GM18526 (cell line): ENCODE data around the gene SPAG9.

ENCODE experiments used
- POLR2A ChIP-seq: IDR thresholded peaks from 3 replicates; pipeline ENCODE4 v1.6.1; 2011; ENCODE audit not compliant: insufficient read length; ENCODE audit errors: extremely low read depth

SPAG9 gene

GRCh38 chr17:50935221-50935995 lies 185.3 kb downstream of the SPAG9 start:
- no peak for TF ChIP-seq POLR2A

GRCh38 chr17:50934672-50935220 lies 185.9 kb downstream of the SPAG9 start:
- TF ChIP-seq POLR2A = no peak

GRCh38 chr17:50934161-50934560 lies 186.5 kb downstream of the SPAG9 start:
- TF ChIP-seq POLR2A = no peak

- TF ChIP-seq POLR2A = no peak
Observed at GRCh38 chr17:50931144-50931908, 189.3 kb downstream of the SPAG9 start.

GRCh38 chr17:50928646-50929045 lies 192.0 kb downstream of the SPAG9 start:
- no peak for TF ChIP-seq POLR2A

- no peak for TF ChIP-seq POLR2A
Observed at GRCh38 chr17:50927287-50927686, 193.4 kb downstream of the SPAG9 start.

GRCh38 chr17:50926523-50926922 lies 194.1 kb downstream of the SPAG9 start:
- TF ChIP-seq POLR2A = no peak

GRCh38 chr17:50925296-50925891 lies 195.3 kb downstream of the SPAG9 start:
- no peak for TF ChIP-seq POLR2A

GRCh38 chr17:50924800-50925199 lies 195.9 kb downstream of the SPAG9 start:
- TF ChIP-seq POLR2A = no peak

GRCh38 chr17:50924300-50924699 lies 196.4 kb downstream of the SPAG9 start:
- no peak for TF ChIP-seq POLR2A

- no peak for TF ChIP-seq POLR2A
Observed at GRCh38 chr17:50923611-50924010, 197.1 kb downstream of the SPAG9 start.

GRCh38 chr17:50922721-50923405 lies 197.8 kb downstream of the SPAG9 start:
- TF ChIP-seq POLR2A = no peak

- TF ChIP-seq POLR2A = no peak
Observed at GRCh38 chr17:50922107-50922506, 198.6 kb downstream of the SPAG9 start.

GRCh38 chr17:50920891-50921586 lies 199.6 kb downstream of the SPAG9 start:
- TF ChIP-seq POLR2A = no peak

GRCh38 chr17:50920041-50920410 lies 200.6 kb downstream of the SPAG9 start:
- TF ChIP-seq POLR2A = no peak
